NCI-H2171 (cell line): ENCODE measurements around the gene GLE1.
"Not testable (repeated sequence)": the region's sequence is repeated elsewhere in the genome, so short reads cannot be mapped to it uniquely, and the experiment has no call there.

ENCODE experiments used
- DNase-seq: peaks from one replicate; lab custom pipeline; 2025; lab: John Stamatoyannopoulos, UW

Gene GLE1

DNA sequence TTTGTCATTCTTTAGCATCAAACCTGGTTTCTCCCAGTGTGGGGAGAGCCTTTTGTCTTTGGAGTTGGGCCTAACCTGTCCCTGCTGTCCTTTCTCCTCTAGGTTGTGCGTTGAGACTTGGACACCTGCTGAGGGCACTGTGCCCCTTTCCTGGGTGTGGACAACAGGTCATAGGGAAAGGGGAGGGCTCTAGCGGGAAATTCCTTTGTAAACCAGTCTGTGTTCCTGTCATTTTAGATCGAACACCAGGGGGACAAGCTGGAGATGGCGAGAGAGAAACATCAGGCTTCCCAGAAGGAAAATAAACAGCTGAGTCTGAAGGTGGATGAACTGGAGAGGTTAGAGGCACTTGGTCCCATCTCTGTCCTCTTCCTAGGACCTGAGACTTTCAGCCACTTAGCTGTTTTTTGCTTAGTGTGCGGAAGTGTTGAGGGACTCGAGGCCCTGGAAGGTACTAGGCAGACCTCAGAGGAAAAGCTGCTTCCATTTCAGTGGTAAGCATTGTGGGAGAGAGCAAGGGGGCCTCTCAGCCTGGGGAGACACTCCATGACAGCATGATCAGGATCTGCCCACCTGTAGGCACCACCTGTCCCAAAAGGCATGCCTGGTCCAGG, 8.6 kb upstream of the GLE1 start:
- DNase-seq, result no peak

- no peak for DNase-seq
Observed at GRCh38 chr9:128497824-128498610, 6.5 kb upstream of the GLE1 start.

DNA sequence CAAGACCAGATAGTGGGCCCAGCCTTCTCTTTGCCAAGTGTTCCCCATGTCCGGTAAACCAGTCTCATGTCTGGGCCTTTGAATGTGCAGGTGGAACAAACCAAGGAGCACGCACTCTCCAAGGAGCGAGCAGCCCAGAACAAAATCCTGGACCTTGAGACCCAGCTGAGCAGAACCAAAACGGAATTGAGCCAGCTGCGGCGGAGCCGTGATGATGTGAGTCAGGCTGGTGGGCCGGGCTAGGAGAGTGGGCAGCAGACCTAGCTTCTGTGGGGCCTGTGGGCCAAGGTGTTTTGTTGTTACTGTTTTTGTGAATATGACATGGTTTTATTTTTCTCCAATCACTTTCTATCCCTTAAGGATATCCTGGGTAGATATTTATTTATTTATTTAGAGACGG, 5.6 kb upstream of the GLE1 start:
- no peak for DNase-seq

DNA sequence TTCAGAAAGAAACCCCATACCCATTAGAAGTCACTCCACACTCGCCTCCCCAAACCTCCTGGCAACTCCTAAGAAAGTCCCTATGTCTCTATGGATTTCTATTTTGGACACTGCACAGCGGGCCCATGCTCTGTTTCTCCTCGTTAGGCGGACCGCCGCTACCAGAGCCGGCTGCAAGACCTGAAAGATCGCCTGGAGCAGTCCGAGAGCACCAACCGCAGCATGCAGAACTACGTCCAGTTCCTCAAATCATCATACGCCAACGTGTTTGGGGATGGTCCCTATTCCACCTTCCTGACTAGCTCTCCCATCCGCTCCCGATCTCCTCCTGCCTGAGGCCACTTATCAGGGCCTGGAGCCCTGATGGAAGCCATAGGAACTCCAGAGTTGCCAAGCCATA, 4.6 kb upstream of the GLE1 start:
- DNase-seq, result no peak

- DNase-seq, result not testable (repeated sequence)
Observed at GRCh38 chr9:128503415-128503825, 1.1 kb upstream of the GLE1 start.

DNA sequence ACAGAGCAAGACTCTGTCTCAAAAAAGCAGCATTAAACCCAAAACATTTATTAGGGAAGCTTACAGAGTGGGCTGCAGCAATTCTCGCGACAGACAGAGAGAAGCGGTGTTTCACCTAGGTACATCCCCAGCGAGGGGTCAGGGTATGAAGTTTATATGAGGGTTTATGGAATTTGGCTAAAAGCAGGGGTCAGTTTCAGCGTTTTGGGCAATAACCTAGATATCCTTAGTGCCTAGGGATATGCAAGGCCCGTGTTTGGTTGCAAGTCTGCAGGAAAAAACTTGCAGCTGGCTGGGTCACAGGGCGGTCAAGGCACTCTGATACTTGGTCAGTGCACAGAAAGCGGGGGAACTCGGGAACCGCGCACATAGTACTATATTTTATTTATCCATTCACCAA, 649 bp upstream of the GLE1 start:
- DNase-seq, result no peak

DNA sequence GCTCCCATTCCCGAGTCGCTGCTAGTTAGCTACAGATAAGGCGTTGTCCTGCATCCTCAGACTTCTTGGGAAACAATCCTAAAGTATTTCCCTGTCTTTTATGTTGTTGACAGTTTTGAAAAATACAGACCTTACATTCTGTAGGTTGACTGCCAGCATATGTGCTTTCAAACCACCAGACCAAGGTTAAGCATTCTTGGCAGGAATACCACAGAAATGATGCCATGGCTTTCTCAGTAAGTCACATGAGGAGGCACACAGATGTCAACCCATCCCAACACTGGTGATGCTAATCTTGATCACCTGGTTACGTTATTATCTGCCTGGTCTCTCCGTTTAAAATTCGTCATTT, 871 bp downstream of the GLE1 start:
- peak; percentile 21 for DNase-seq

- not testable (repeated sequence) for DNase-seq
Observed at GRCh38 chr9:128505906-128506305, 1.4 kb downstream of the GLE1 start.

GRCh38 chr9:128512820-128513219, 8.3 kb downstream of the GLE1 start:
- no peak for DNase-seq

DNA sequence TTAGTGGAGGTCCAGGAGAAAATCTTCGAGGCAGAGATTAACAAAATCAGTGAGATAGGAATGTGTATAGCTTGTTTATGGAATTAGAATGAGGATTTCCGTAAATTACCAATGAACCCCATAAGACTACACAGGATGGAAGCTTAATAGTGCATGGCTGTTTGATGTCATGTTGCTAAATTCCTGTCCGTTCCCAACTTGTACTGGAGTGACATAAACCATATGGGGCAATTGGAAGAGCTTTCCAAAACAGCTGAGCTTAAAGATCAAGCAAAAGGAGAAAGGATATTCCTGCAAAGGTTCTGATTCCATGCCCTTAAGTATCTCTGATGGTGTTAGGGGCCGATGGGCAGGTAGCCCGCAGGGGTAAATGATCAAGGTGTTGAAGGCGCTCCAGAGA, 17.4 kb downstream of the GLE1 start:
- no peak for DNase-seq

DNA sequence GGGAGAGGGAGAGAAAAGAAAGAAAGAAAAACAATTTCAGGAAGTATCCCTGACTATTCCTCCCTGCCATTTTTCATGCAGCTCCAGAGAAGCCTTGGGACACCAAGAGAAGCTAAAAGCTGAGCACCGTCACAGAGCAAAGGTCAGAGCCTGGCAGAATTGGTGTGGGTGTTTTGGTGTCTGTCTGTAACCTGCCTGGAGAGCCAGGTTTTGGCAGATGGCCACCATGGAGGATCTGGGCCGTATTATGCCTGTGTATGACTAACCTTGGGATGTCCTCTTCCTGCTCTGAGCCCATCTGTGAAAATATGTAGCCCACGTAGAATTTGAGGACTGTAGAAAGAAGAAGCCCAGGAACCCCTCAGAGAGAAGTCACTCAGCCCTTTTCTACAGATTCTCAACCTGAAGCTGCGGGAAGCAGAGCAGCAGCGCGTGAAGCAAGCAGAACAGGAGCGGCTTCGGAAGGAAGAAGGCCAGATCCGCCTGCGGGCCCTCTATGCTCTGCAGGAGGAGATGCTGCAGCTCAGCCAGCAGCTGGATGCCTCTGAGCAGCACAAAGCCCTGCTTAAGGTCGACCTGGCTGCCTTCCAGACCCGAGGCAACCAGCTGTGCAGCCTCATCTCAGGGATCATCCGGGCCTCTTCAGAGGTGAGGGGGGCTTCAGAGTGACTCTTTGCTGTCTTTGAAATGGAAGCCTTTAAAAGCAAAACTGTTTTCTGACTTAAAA, 18.8 kb downstream of the GLE1 start:
- DNase-seq, result peak; percentile 78

DNA sequence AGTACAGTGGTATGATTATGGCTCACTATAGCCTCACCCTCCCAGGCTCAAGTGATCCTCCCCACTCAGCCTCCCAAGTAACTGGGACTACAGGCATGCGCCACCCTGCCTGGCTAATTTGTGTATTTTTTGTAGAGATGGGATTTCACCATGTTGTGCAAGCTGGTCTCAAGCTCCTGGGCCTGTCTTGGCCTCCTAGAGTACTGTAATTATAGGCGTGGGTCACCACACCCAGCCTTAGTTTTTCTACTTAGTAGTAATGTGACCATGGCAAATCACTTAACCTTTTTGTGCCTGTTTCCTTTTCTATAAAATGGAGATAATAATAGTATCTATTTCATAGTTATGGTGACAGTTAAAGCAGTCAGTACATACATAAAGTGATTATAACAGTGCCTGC, 22.2 kb downstream of the GLE1 start:
- DNase-seq, result no peak

DNA sequence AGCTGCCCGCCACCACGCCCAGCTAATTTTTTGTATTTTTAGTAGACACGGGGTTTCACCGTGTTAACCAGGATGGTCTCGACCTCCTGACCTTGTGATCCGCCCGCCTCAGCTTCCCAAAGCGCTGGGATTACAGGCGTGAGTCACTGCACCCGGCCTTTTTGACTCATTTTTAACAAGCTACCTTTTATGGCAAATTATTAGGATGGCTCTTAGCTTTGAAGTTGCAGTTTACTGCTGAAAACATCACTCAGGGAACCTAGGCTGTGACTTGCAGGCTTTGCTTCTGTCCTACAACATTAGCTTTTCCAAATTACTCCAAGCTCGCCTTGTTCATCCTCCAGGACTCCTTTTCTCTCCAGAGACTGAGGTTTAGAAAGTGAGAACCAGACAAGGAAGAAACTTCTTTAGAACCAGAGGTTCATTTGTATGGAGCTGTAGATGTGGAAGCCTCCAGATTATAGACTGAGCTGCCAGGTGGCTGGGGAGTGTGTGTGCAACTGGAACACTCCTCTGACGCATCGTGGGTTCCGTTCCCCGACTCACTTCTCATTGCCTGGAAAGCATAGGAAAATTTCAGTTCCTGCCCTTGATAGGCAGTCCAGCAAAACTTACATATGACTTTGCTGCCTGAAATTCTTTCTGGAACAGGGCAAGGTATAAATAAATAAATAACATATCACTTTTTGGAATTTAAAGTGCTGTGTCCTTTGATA, 24.1 kb downstream of the GLE1 start:
- DNase-seq, result no peak

GRCh38 chr9:128529191-128529590, 24.7 kb downstream of the GLE1 start:
- no peak for DNase-seq

DNA sequence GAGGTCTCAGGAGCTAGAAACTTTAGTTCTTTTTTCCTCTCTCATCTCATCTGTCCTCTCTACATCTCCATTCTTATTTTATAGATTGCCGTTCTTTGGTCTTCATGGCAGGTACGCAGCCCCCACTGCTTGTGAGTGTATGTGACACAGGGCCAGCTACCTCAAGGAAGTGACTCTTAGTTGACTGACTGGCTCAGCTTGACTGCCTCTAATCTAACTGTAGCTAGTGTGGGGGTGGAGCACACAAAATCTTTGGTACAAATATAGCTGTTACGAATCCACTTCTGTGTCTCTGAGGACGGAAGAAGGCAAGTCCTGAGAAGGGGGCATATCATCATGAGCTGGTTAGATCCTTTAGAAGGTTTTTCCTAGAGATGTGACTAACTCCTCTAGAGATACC, 28.1 kb downstream of the GLE1 start:
- no peak for DNase-seq

DNA sequence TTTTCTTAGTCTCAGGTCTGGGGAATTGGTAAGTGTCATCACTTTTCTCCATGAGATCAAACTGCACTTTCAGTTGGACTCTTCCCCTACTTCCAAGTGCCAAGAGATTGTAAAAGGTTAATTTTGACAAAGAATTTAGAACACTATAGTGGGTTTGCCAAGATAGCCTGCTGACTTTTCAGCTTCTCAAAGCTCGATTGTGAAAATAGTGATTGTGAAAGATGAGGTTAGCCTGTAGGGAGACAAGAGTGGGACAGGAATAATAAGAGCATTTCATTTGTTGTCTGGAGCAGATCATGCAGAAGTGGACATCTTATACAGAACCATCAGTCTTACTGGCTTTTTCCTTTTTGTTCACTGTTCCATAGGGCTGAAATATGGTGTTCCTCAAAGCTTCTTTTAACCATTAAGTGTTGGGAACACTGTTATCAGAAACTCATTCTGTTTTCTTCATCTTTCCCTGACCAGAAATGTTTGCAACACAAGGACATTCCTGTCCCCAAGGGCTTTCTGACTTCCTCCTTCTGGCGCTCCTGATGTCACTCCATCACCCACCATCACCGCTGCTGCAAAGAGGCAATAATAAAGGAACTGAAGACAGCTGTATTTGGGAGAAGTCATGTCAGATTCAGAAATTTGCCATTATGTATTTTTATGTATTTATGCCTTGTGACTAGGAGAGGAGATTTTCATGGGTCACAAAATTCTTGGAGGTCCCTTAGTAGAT, 36.3 kb downstream of the GLE1 start:
- no peak for DNase-seq

- no peak for DNase-seq
Observed at GRCh38 chr9:128546504-128546903, 42.0 kb downstream of the GLE1 start.

DNA sequence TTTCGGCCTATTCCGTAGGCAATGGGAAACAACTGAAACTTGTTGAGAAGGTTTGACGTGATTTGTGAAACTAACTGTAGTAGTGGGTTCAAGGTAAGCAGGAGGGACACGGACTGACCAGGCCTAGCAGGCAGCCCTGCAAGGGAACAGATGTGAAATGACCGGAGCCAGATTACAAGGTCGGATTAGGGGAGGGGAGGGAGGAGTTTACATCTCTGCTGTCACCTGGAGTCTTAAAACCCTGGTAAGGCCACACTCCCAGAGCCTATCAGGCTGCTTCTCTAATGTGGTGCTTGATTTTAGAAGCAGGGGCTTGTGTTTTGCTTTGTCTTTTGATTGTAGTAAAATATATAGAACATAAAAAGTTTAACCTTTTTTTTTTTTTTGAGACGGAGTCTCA, 44.4 kb downstream of the GLE1 start:
- no peak for DNase-seq

- no peak for DNase-seq
Observed at GRCh38 chr9:128550226-128550625, 45.7 kb downstream of the GLE1 start.

GRCh38 chr9:128550770-128551656, 46.5 kb downstream of the GLE1 start:
- peak; percentile 39 for DNase-seq

GRCh38 chr9:128551657-128552152, 47.2 kb downstream of the GLE1 start:
- DNase-seq, result no peak
